ENCODE results near the gene SGK1.
"Not testable (repeated sequence)": the region's sequence is repeated elsewhere in the genome, so short reads cannot be mapped to it uniquely, and the experiment has no call there.

SGK1 gene

DNA sequence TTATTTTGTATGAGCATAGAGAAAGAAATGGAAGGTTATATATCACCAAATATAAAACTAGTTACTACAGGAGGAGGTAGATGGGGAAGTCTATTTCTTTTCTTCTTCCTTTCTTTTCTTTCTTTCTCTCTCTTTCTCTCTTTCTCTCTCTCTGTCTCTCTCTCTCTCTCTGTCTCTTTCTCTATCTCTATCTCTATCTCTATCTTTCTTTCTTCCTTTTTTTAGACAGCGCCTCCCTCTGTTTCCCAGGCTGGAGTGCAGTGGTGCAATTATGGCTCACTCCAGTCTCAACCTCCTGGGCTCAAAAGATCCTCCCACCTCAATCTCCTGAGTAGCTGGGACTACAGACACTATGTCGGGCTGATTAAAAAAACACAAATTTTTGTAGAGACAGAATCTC is 10.2 kb upstream of the SGK1 start:
- no peak for DNase-seq (ENCODE audit: low spot score)

GRCh38 chr6:134326192-134326591 is 8.3 kb upstream of the SGK1 start:
- DNase-seq (ENCODE audit: low spot score): not testable (repeated sequence)

DNA sequence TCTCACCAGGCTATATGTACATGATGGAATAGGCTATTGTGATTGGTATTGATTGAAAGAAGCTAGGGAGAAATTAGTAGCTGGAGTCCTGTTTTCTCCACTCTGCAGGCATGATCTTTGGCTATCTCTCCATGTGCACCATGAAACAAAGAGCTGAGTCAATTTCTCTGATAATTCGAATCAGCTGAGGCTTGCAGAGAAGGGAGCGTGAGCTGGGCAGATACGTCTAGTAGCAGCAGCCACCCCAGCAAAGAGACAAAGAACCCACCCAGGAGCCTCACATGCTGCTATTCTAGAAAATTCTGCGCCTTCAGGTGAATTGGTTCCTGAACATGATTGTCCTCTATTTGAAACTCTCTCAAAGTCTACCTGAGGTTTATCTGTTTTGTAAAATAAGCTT is 6.9 kb upstream of the SGK1 start:
- DNase-seq (ENCODE audit: low spot score): no peak

DNA sequence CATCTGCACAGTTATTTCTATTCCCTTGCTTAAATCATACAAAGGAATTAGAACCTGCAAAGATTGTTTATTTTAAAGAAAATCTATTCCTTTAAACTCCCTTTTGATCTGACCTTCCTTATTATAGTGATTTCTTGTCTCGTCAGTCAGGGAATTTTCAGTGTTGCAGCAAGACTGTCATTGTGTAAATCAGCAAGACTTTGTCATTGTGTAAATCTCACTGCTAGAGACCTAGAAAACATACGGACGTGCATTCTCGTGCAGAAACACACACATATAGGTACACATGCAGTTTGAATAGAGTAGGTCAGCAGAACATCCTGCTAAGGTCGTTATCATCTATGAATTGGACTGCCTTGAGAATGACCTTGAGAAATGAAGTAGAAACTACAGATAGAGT is 6.2 kb upstream of the SGK1 start:
- no peak for DNase-seq (ENCODE audit: low spot score)

- no peak for DNase-seq (ENCODE audit: low spot score)
These were observed 5.8 kb upstream of the SGK1 start for GRCh38 chr6:134323698-134324097.

DNA sequence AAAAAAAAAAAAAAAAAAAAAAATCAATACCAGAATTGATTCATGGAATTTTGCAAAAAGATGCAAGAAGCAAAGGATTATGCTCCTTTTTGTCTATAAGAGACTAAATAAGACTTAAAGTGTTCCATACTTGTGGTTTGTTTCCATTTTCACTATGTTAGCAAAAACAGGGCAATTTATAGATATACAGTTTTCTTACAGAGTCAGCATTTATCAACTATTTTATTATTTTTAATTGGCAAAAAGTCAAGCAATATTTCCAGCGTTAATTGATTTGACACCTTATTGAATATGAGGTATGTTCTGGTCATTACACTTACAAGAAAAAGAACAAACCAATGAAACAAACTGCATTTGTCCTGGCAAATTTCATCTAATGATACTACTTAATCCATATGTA is 5.4 kb upstream of the SGK1 start:
- no peak for DNase-seq (ENCODE audit: low spot score)

- DNase-seq (ENCODE audit: low spot score): no peak
These were observed 4.3 kb upstream of the SGK1 start for GRCh38 chr6:134322216-134322615.

GRCh38 chr6:134321246-134321645 is 3.3 kb upstream of the SGK1 start:
- DNase-seq (ENCODE audit: low spot score): no peak

GRCh38 chr6:134319686-134320085 is 1.8 kb upstream of the SGK1 start:
- DNase-seq (ENCODE audit: low spot score): not testable (repeated sequence)

- no peak for DNase-seq (ENCODE audit: low spot score)
These were observed 1.0 kb upstream of the SGK1 start for GRCh38 chr6:134318974-134319281.

- no peak for DNase-seq (ENCODE audit: low spot score)
These were observed 493 bp upstream of the SGK1 start for GRCh38 chr6:134318236-134318973.

GRCh38 chr6:134316733-134317431 is 1.0 kb downstream of the SGK1 start:
- no peak for DNase-seq (ENCODE audit: low spot score)

- no peak for DNase-seq (ENCODE audit: low spot score)
These were observed 1.9 kb downstream of the SGK1 start for GRCh38 chr6:134315974-134316441.

- no peak for DNase-seq (ENCODE audit: low spot score)
These were observed 2.7 kb downstream of the SGK1 start for GRCh38 chr6:134315189-134315588.

DNA sequence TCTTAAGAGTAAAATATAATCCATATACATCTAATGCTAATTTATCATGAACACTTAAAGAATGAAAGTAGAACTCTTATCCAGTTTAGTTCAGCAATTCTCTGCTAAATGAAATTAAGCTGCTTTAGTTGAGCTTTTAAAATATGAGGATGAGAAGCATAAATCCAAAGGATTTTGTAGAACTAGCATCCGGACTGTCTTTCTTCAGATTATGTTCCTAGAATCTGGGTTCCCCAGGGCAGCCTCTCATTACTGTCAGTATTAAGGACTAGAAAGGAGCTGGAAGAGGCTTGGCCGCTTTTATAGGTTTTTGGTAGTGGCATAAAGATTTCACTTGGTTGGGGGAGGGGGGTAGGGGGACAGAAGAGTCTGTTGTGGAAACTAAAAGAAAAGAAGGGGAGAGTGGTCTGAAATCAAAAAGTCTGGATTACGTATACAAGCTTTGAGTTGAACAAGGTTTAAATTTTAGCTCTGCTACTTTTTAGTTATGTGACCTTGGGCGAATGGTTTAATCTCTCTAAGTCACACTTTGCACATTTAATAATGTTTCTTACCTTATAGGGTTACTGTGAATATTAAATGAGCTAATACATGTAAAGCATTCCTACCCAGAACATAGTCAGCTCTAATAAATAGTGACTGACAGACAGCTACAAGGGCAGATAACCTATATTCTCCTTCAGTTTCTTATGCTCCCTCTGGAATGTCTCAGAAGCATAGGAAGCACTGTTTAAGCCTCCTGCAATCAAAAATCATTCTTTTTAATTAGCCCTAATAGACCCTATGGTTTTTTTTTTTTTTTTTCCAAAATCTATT is 3.7 kb downstream of the SGK1 start:
- no peak for DNase-seq (ENCODE audit: low spot score)

- no peak for DNase-seq (ENCODE audit: low spot score)
These were observed 5.8 kb downstream of the SGK1 start for GRCh38 chr6:134312038-134312660.

- DNase-seq (ENCODE audit: low spot score): no peak
These were observed 7.1 kb downstream of the SGK1 start for GRCh38 chr6:134310817-134311216.

- DNase-seq (ENCODE audit: low spot score): no peak
These were observed 7.8 kb downstream of the SGK1 start for GRCh38 chr6:134309983-134310605.

- DNase-seq (ENCODE audit: low spot score): no peak
These were observed 8.7 kb downstream of the SGK1 start for GRCh38 chr6:134309227-134309626.

- DNase-seq (ENCODE audit: low spot score): no peak
These were observed 9.1 kb downstream of the SGK1 start for GRCh38 chr6:134308800-134309199.

- DNase-seq (ENCODE audit: low spot score): no peak
These were observed 10.0 kb downstream of the SGK1 start for GRCh38 chr6:134307870-134308269.

DNA sequence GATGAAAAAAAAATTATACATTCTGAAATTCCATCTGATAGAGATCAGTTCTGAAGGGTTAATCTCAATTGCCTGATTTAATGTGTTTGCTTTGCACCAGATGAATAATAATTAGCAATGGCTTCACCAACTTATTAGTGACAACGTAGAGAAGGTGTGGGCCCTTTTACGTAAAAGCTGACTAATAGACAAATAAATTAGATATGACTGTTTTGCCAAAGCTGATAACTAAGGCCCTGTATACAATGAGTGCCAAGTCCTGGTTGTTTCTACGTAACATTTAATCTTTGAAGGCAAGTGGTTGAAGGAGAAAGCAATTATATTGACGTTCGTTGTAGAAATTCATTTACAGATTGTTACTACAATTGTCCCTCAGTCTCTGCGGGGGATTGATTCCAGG is 10.8 kb downstream of the SGK1 start:
- DNase-seq (ENCODE audit: low spot score): no peak
